ENCODE results near the gene NSD1. TPM values are rescaled to one million over a fixed set of nuclear protein-coding genes. Genes with fewer than 3 reads are reported as not detected.

Gene NSD1
- total and polyA plus RNA-seq, 10 of the 15 experiments (the other 5 are each of a cell fraction or from before 2014, with no cell fraction given), result 7.0 to 57.9 (median 30.4) TPM

DNA sequence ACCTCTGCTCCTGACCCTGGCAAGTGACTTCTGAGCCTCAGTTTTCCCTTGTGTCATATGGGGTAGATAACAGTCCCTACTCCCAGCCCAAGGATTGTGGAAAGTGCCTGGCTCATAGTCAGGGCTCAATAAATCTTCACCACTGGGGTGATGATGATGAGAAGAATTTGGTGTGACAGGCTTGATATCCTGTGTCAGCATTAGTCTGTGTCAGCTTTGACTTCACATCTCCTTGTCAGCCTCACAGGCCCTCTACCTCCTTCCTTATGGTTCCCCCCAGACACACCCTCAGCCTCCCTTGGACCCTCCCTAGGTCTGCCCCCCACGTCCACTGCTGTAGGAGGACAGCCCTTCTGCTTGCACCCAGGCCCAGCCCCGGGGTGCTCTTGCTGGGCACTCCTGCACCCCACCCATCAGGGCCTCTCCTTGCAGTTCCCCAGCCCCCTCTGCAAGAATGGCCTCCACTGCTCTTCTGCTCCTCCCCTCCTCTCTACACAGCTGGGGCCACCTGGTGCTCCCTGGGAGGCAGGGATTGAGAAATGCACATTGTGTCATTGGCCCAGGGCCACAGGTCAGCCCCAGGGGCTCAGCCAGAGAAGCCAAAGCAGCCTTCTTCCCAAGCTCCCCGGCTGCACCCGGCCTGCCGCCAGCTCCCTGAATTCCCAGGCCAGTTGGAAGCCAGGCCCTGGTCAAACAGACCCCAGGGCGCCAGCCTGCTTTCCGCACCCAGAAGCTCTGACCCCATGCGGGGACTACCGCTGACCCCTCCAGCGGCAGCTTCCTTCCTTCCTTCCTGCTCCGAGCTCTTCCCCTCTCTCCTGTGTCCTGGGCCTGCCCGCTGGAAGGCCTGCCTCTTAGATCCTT, 39.1 kb upstream of the NSD1 start:
- in situ Hi-C loops (cut with MboI), result no loop called here
- TF ChIP-seq SIN3A (IDR thresholded peaks at IDR 0.05; ENCODE audit: low read depth, low read length) (no peak), CBFB (IDR thresholded peaks at IDR 0.05; ENCODE audit: low read depth) (no peak), GABPA (IDR thresholded peaks at IDR 0.05; ENCODE audit: low read depth) (no peak), ZNF217 (IDR thresholded peaks at IDR 0.05) (no peak), ZSCAN29 (IDR thresholded peaks at IDR 0.05) (no peak), CHD4 (IDR thresholded peaks at IDR 0.05) (no peak), IKZF1 (conservative IDR thresholded peaks at IDR 0.05) (no peak), RBBP5 (conservative IDR thresholded peaks at IDR 0.05) (no peak), NBN (IDR thresholded peaks at IDR 0.05) (no peak), SP1 (IDR thresholded peaks at IDR 0.05; ENCODE audit: low read depth, low read length) (no peak), CREB1 (IDR thresholded peaks at IDR 0.05; ENCODE audit: low read depth) (no peak)
- TF ChIP-seq, protein P1, sequence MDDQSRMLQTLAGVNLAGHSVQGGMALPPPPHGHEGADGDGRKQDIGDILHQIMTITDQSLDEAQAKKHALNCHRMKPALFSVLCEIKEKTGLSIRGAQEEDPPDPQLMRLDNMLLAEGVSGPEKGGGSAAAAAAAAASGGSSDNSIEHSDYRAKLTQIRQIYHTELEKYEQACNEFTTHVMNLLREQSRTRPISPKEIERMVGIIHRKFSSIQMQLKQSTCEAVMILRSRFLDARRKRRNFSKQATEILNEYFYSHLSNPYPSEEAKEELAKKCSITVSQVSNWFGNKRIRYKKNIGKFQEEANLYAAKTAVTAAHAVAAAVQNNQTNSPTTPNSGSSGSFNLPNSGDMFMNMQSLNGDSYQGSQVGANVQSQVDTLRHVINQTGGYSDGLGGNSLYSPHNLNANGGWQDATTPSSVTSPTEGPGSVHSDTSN (IDR thresholded peaks at IDR 0.05; ENCODE audit: insufficient replicate concordance, low read depth, low read length), result no peak
- TF ChIP-seq, protein P2, sequence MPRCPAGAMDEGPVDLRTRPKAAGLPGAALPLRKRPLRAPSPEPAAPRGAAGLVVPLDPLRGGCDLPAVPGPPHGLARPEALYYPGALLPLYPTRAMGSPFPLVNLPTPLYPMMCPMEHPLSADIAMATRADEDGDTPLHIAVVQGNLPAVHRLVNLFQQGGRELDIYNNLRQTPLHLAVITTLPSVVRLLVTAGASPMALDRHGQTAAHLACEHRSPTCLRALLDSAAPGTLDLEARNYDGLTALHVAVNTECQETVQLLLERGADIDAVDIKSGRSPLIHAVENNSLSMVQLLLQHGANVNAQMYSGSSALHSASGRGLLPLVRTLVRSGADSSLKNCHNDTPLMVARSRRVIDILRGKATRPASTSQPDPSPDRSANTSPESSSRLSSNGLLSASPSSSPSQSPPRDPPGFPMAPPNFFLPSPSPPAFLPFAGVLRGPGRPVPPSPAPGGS (IDR thresholded peaks at IDR 0.05; ENCODE audit: borderline replicate concordance, insufficient read depth, low read depth, low read length, poor library complexity, severe bottlenecking), result no peak
- TF ChIP-seq, protein P3, sequence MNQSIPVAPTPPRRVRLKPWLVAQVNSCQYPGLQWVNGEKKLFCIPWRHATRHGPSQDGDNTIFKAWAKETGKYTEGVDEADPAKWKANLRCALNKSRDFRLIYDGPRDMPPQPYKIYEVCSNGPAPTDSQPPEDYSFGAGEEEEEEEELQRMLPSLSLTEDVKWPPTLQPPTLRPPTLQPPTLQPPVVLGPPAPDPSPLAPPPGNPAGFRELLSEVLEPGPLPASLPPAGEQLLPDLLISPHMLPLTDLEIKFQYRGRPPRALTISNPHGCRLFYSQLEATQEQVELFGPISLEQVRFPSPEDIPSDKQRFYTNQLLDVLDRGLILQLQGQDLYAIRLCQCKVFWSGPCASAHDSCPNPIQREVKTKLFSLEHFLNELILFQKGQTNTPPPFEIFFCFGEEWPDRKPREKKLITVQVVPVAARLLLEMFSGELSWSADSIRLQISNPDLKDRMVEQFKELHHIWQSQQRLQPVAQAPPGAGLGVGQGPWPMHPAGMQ (IDR thresholded peaks at IDR 0.05; ENCODE audit: borderline replicate concordance), result no peak
- Histone ChIP-seq H3K4me2 (ENCODE audit: control insufficient read depth, insufficient read depth) (no peak overlapping the region), H3K36me3 (ENCODE audit: control insufficient read depth in 2 of 2, insufficient read depth in 2 of 2, low read length in 1 of 2) (no peaks in the 10 kb centered on the region), H3K79me2 (ENCODE audit: control insufficient read depth, insufficient read depth, low read length) (no peaks in the 10 kb centered on the region), H4K20me1 (ENCODE audit: control insufficient read depth, insufficient read depth) (no peaks in the 10 kb centered on the region), H3K9me3 (replicated peaks; ENCODE audit: control insufficient read depth, insufficient read depth, low read length) (no peaks in the 10 kb centered on the region), H3K4me3 (no peak overlapping the region), H3K27me3 (replicated peaks in 1 of 2; ENCODE audit: control insufficient read depth in 2 of 2, insufficient read depth in 2 of 2, low read length in 1 of 2) (no peaks in the 10 kb centered on the region; a peak in 1 of 4 replicates), H3K9ac (ENCODE audit: control insufficient read depth, insufficient read depth, low read length) (no peak overlapping the region), H3K27ac (ENCODE audit: control insufficient read depth, insufficient read depth) (no peak overlapping the region), H2AFZ (ENCODE audit: control insufficient read depth, low read depth, low read length) (no peak overlapping the region), H3K4me1 (ENCODE audit: control insufficient read depth, insufficient read depth, low read length) (no peaks in the 10 kb centered on the region)
- CTCF ChIA-PET, result no interaction called here
- BruUV-seq (replicated peaks), result no TSS peak
- WGBS (ENCODE audit: insufficient coverage, insufficient replicate concordance, low lambda C conversion rate, missing lambda C conversion rate), result 69% methylated on average over 12 of the region's 12 CpGs
- POLR2A ChIA-PET, result no interaction called here
- intact Hi-C loops (cut with micrococcal nuclease; ENCODE audit: unreplicated experiment), result no loop called here
- RAD21 ChIA-PET (ENCODE audit: unreplicated experiment), result no interaction called here
- DNase-seq (ENCODE audit: low read depth, low spot score) (no peak), FAIRE-seq (no peak), ATAC-seq (no peak)
- SMC1A ChIA-PET (ENCODE audit: uncharacterized antibody, unreplicated experiment), result no interaction called here
